OCI-LY1 (cell line): Measurements from ENCODE around the gene RAB34.
A peak's percentile ranks its signal among the peaks of the same experiment; 100 is the strongest.
"Not testable (repeated sequence)": the region's sequence is repeated elsewhere in the genome, so short reads cannot be mapped to it uniquely, and the experiment has no call there.

Experiments
- H2AFZ ChIP-seq: fragments of 200-600 bp; sonication (generic), shearing (Covaris generic); 2 replicates; pipeline ENCODE4 v1.6.0; 2014; ENCODE audit warnings: antibody characterized with exemption, mild to moderate bottlenecking, low read length
- H3F3A ChIP-seq: fragments of 200-600 bp; sonication (generic), shearing (Covaris generic); 2 replicates; pipeline ENCODE4 v1.6.0; 2014; ENCODE audit warnings: mild to moderate bottlenecking, antibody characterized with exemption, low read length, moderate library complexity; ENCODE audit not compliant: insufficient read depth
- H3K27ac ChIP-seq: fragments of 200-600 bp; sonication (generic); 2 replicates; pipeline ENCODE4 v1.5.1; 2014; ENCODE audit warnings: low read length, mixed run types, mild to moderate bottlenecking, low read depth; ENCODE audit not compliant: poor library complexity, severe bottlenecking
- H3K27me3 ChIP-seq: fragments of 200-600 bp; sonication (generic); 2 replicates; pipeline ENCODE4 v1.6.0; 2014; ENCODE audit warnings: antibody characterized with exemption, mild to moderate bottlenecking, low read length, moderate library complexity; ENCODE audit not compliant: insufficient read depth
- H3K36me3 ChIP-seq: fragments of 200-600 bp; sonication (generic); 2 replicates; pipeline ENCODE4 v1.6.1; 2014; ENCODE audit warnings: mild to moderate bottlenecking, antibody characterized with exemption, low read length, moderate library complexity, mixed read lengths; ENCODE audit not compliant: insufficient read depth
- H3K4me1 ChIP-seq: fragments of 200-600 bp; sonication (generic); 2 replicates; pipeline ENCODE4 v1.5.1; 2014; ENCODE audit warnings: mild to moderate bottlenecking, low read length, moderate library complexity; ENCODE audit not compliant: insufficient read depth, severe bottlenecking
- H3K4me2 ChIP-seq: fragments of 200-600 bp; sonication (generic), shearing (Covaris generic); 2 replicates; pipeline ENCODE4 v1.6.1; 2014; ENCODE audit warnings: low read length
- H3K4me3 ChIP-seq: fragments of 200-600 bp; sonication (generic); 2 replicates; pipeline ENCODE4 v1.5.1; 2014; ENCODE audit warnings: low read length, low read depth, mild to moderate bottlenecking, mixed read lengths; ENCODE audit not compliant: poor library complexity, severe bottlenecking
- H3K79me2 ChIP-seq: fragments of 200-600 bp; shearing (Covaris generic); 2 replicates; pipeline ENCODE4 v1.6.1; 2016; ENCODE audit warnings: mixed run types, low read length, mixed read lengths; ENCODE audit not compliant: insufficient read depth
- H3K9ac ChIP-seq: fragments of 200-600 bp; sonication (generic), shearing (Covaris generic); 2 replicates; pipeline ENCODE4 v1.6.1; 2014; ENCODE audit warnings: mild to moderate bottlenecking, low read length, mixed read lengths
- H3K9me2 ChIP-seq: fragments of 200-600 bp; sonication (generic), shearing (Covaris generic); 2 replicates; pipeline ENCODE4 v1.6.1; 2014; ENCODE audit warnings: low read depth, mild to moderate bottlenecking, low read length, mixed read lengths
- H3K9me3 ChIP-seq: fragments of 200-600 bp; shearing (Covaris generic); 2 replicates; pipeline ENCODE4 v1.6.1; 2014; ENCODE audit warnings: low read length, mixed read lengths
- H4K20me1 ChIP-seq: fragments of 200-600 bp; sonication (generic), shearing (Covaris generic); 2 replicates; pipeline ENCODE4 v1.6.0; 2016; ENCODE audit warnings: mild to moderate bottlenecking, low read length; ENCODE audit not compliant: insufficient read depth
- CTCF ChIP-seq: fragments of 200-600 bp; sonication (generic), shearing (Covaris generic); IDR thresholded peaks from 2 replicates; pipeline ENCODE4 v1.5.1; 2017; ENCODE audit warnings: mild to moderate bottlenecking, antibody characterized with exemption, low read length, moderate library complexity, mixed read lengths
- EZH2 ChIP-seq: fragments of 200-600 bp; sonication (generic), shearing (Covaris generic); IDR thresholded peaks from 2 replicates; pipeline ENCODE4 v1.8.0; 2017; ENCODE audit warnings: borderline replicate concordance, mixed run types, mild to moderate bottlenecking, antibody characterized with exemption, low read length, moderate library complexity, mixed read lengths

RAB34 gene

DNA sequence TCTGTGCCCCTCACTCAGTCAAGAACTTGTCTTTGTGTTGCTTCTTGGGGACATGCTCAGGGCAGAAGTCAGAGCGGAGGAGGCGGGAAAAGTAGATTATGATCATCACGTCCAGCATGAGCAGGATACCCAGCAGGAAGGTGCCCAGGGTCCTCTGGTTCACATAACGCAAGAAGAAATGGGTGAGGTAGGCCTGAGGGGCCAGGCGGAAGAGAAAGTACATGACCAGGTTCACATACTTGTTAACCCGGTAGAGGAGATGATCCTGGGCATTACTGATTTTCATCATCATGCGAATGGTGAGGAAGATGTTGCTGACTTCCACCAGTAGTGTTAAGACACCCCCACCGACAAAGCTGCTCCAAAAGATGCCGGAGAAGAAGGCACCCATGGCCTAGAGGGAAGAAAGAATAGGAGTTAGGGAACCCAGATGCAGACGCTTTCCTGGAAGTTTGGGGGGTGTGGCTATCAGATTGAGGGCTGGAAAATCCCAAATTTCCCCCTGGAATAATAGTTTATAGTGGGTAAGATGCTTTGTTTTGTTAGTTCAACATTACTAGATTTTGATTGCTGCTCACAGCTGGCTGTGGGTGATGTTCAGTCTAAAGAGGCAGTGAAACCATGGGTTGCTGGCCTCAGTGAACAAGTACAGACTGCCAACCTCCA is 7.0 kb upstream of the RAB34 start:
- Histone ChIP-seq H3K4me3 (peak overlapping the region; percentile 66), H3K9me3 (no peaks in the 10 kb centered on the region), H3F3A (peaks cover 20% of the 10 kb centered on the region), H2AFZ (no peak overlapping the region), H3K4me2 (peak overlapping the region; percentile 87), H4K20me1 (no peaks in the 10 kb centered on the region), H3K27me3 (no peaks in the 10 kb centered on the region), H3K36me3 (peaks cover 56% of the 10 kb centered on the region), H3K9ac (no peak overlapping the region; the same call in 1 of the 2 replicates), H3K79me2 (peaks cover 18% of the 10 kb centered on the region), H3K27ac (peak overlapping the region; percentile 89), H3K4me1 (peaks cover 64% of the 10 kb centered on the region), H3K9me2 (no peaks in the 10 kb centered on the region)
- no peak for TF ChIP-seq CTCF
- no peak for TF ChIP-seq EZH2

GRCh38 chr17:28723836-28724499 is 6.3 kb upstream of the RAB34 start:
- H3K9me2 ChIP-seq, H3K9ac ChIP-seq, H3K9me3 ChIP-seq, H4K20me1 ChIP-seq, H3K27me3 ChIP-seq, H2AFZ ChIP-seq: not testable (repeated sequence)
- peak overlapping the region; percentile 87; the same call in 1 of the 2 replicates for H3K4me2 ChIP-seq
- H3K4me1 ChIP-seq: peaks cover 64% of the 10 kb centered on the region
- H3K4me3 ChIP-seq: peak overlapping the region; percentile 66
- peak overlapping the region; percentile 89 for H3K27ac ChIP-seq
- H3K36me3 ChIP-seq: peaks cover 56% of the 10 kb centered on the region
- H3F3A ChIP-seq: peaks cover 20% of the 10 kb centered on the region
- peaks cover 18% of the 10 kb centered on the region for H3K79me2 ChIP-seq

DNA sequence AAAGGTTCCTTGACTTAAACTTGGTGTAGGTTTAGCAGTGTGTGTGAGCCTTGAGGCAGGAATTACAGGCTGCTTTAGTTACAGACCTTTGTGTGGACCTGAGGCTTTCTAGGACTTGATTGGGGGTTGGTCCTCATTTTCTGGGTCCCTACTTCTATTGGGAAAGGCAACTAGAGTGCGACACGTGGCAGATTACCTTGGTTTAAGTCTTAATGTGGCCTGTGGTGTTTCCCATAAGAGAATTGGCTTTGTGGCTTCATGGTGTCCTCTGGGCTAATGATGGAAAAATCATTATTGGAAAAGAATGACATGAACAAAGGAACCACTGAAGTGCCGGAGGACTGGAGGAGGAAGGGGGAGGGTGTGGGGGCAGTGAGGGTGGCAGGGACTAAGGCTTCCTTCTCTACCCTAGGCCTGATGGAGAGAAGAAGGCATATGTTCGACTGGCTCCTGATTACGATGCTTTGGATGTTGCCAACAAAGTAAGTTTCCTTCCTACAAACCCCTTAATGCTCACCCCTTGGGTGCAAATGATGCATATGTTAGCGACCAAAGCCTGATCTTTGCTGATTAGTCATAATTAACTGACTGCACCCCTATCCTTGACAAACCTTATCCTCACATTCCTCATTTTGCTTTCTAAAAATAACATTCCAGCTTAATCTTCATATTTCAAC is 5.6 kb upstream of the RAB34 start:
- peak overlapping the region; percentile 91 for H3K27ac ChIP-seq
- no peaks in the 10 kb centered on the region for H3K27me3 ChIP-seq
- no peaks in the 10 kb centered on the region for H3K9me3 ChIP-seq
- H3K4me2 ChIP-seq: peak overlapping the region; percentile 94
- H3K36me3 ChIP-seq: peaks cover 56% of the 10 kb centered on the region
- H2AFZ ChIP-seq: no peak overlapping the region
- TF ChIP-seq EZH2 (no peak), CTCF (no peak)
- no peaks in the 10 kb centered on the region for H4K20me1 ChIP-seq
- peak overlapping the region; percentile 97 for H3K4me3 ChIP-seq
- H3K9me2 ChIP-seq: no peaks in the 10 kb centered on the region
- H3F3A ChIP-seq: peaks cover 20% of the 10 kb centered on the region
- H3K4me1 ChIP-seq: peaks cover 67% of the 10 kb centered on the region
- H3K79me2 ChIP-seq: peaks cover 18% of the 10 kb centered on the region
- H3K9ac ChIP-seq: no peak overlapping the region; the same call in 1 of the 2 replicates
